ENCODE results near the gene SELENOT.

SELENOT gene

DNA sequence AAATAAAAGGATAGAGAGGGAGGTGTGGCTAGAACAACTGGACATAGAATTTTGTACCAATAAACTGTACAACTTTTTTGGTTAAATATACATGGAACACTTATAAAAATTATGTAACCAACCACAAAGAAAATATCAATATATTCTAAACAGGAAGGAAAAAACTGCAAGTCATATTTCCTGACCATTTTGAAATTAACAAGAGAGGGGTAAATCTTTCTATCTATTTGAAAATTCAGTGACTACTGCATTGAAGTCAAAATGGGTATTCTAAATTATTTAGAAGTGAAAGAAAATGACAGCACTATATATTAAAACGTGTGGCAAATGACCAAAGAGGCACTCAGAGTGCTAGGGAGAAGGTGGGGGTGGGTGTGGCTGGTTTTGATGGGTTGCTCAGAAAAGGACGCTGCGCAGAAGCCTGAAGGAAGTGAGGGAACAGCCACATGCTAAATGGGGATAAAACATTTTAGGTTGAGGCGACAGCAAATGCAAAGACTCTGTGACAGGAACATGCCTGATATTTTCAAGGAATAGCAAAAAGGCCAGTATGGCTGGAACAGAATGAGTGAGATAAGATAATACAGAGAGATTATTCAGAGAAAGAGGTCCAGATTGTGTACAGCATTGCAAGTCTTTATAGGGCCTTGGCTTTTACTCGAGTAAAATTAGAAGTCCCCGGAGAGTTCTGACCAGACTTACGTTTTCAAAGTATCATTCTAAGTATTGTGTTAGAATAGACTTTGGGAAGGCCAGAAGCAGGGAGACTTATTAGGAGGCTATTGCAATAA, 59.5 kb downstream of the SELENOT start:
- no peak for DNase-seq (ENCODE audit: low spot score)

DNA sequence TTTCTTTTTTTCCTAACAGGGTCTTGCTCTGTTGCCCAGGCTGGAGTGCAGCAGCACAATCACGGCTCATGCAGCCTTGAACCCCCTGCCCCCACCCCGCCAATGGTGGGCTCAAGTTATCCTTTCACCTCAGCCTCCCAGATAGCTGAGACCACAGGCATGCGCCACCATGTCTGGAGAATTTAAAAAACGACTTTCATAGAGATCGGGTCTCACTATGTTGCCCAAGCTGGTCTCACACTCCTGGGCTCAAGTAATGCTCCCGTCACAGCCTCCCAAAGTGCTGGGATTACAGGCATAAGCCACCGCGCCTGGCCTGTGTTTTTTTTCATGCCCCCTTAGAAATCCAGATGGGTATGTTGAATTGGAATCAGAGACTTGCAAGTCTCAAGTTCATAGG, 60.3 kb downstream of the SELENOT start:
- no peak for DNase-seq (ENCODE audit: low spot score)

- DNase-seq (ENCODE audit: low spot score) = no peak
Observed at GRCh38 chr3:150666167-150666566, 63.0 kb downstream of the SELENOT start.

- no peak for DNase-seq (ENCODE audit: low spot score)
Observed at GRCh38 chr3:150673966-150674365, 70.8 kb downstream of the SELENOT start.

DNA sequence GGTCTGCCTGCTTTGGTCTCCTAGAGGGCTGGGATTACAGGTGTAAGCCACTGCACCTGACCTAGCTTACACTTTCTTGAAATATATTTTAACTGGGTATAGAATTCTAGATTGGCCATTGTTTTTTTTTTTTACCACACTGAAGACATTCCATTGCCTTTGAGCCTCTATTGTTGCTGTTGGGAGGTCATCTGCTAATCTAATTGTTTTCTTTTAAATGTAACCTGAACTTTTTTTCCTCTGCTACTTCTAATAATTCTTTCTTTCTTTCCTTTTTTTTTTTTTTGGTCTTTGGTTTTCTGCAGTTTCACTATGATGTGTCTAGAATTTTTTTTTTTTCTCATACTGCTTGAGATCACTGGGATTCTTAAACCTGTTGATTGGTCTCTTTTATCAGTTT, 72.5 kb downstream of the SELENOT start:
- no peak for DNase-seq (ENCODE audit: low spot score)

Data from ecto neural progenitor cell (in vitro differentiated cells).